OCI-LY7 (cell line): ENCODE results near the gene GMPR2. TPM values are rescaled to one million over a fixed set of nuclear protein-coding genes. Genes with fewer than 3 reads are reported as not detected.

Experiments used
- BruUV-seq: library from RNA; stranded (reverse); fragments of 400-500 nt; replicated peaks from 2 replicates; lab custom pipeline; 2021; lab: Mats Ljungman, UMichigan
- CTCF ChIA-PET: fragments of 300-600 bp; sonication (Branson Sonifier 250); formaldehyde crosslinking; loops from one replicate; lab custom pipeline; 2022; ENCODE audit warnings: antibody characterized with exemption; ENCODE audit not compliant: unreplicated experiment; lab: Charles Lee
- POLR2A ChIA-PET: fragments of 300-600 bp; sonication (Branson Sonifier 250); formaldehyde crosslinking; loops from one replicate; lab custom pipeline; 2022; ENCODE audit warnings: antibody characterized with exemption; lab: Charles Lee
- DNase-seq: peaks from one replicate; pipeline ENCODE4 v3.0.0-alpha.2; 2015; ENCODE audit warnings: low spot score
- H2AFZ ChIP-seq: fragments of 200-600 bp; sonication (generic), shearing (Covaris generic); 2 replicates; pipeline ENCODE4 v1.6.1; 2014; ENCODE audit warnings: mild to moderate bottlenecking, antibody characterized with exemption, low read length, moderate library complexity
- H3K27ac ChIP-seq: fragments of 200-600 bp; sonication (generic); 2 replicates; pipeline ENCODE4 v1.5.1; 2014; ENCODE audit warnings: mixed run types, low read depth, mild to moderate bottlenecking, moderate library complexity, low read length, inconsistent platforms; ENCODE audit not compliant: poor library complexity, severe bottlenecking
- H3K36me3 ChIP-seq: fragments of 200-600 bp; sonication (generic); 2 replicates; pipeline ENCODE4 v1.6.1; 2014; ENCODE audit warnings: mild to moderate bottlenecking, antibody characterized with exemption, low read length, moderate library complexity, mixed read lengths; ENCODE audit not compliant: insufficient read depth
- H3K4me1 ChIP-seq: fragments of 200-600 bp; sonication (generic); 2 replicates; pipeline ENCODE4 v1.5.1; 2014; ENCODE audit warnings: mild to moderate bottlenecking, low read length; ENCODE audit not compliant: insufficient read depth, poor library complexity, severe bottlenecking
- H3K4me2 ChIP-seq: fragments of 200-600 bp; sonication (generic); 2 replicates; pipeline ENCODE4 v1.6.1; 2014; ENCODE audit warnings: mild to moderate bottlenecking, low read length
- H3K4me3 ChIP-seq: fragments of 200-600 bp; sonication (generic); 2 replicates; pipeline ENCODE4 v1.5.1; 2014; ENCODE audit warnings: mild to moderate bottlenecking, low read depth, low read length; ENCODE audit not compliant: poor library complexity, severe bottlenecking
- H3K79me2 ChIP-seq: fragments of 200-600 bp; sonication (generic); 2 replicates; pipeline ENCODE4 v1.6.1; 2016; ENCODE audit warnings: low read depth, mild to moderate bottlenecking, low read length, moderate library complexity, mixed read lengths; ENCODE audit not compliant: insufficient read depth
- H3K9me2 ChIP-seq: fragments of 200-600 bp; sonication (generic); 2 replicates; pipeline ENCODE4 v1.6.1; 2016; ENCODE audit warnings: mild to moderate bottlenecking, low read length, mixed read lengths; ENCODE audit not compliant: insufficient read depth
- H3K9me3 ChIP-seq: fragments of 200-600 bp; sonication (generic); 2 replicates; pipeline ENCODE4 v1.6.1; 2014; ENCODE audit warnings: mild to moderate bottlenecking, mixed run types, low read length, mixed read lengths
- H4K20me1 ChIP-seq: fragments of 200-600 bp; sonication (generic); 2 replicates; pipeline ENCODE4 v1.6.1; 2014; ENCODE audit warnings: mild to moderate bottlenecking, antibody characterized with exemption, low read length, moderate library complexity, mixed read lengths; ENCODE audit not compliant: insufficient read depth
- CTCF ChIP-seq: fragments of 200-600 bp; sonication (generic); conservative IDR thresholded peaks from 2 replicates; pipeline ENCODE4 v1.5.1; 2014; ENCODE audit warnings: mild to moderate bottlenecking, antibody characterized with exemption, low read length, moderate library complexity, mixed read lengths
- EZH2phosphoT487 ChIP-seq: fragments of 200-600 bp; sonication (generic); IDR thresholded peaks from 2 replicates; pipeline ENCODE4 v1.6.1; 2018; ENCODE audit warnings: low read depth, borderline replicate concordance, mild to moderate bottlenecking, mixed run types, antibody characterized with exemption, low read length, moderate library complexity, mixed read lengths
- intact Hi-C: fragments of 100-400 bp; cut with micrococcal nuclease; formaldehyde crosslinking; loops from one replicate; pipeline ENCODE4 v1.10.0; 2022; ENCODE audit not compliant: unreplicated experiment
- total RNA-seq, 2 experiments: library from RNA; depleted of rRNA in 1 of 2; stranded (reverse); fragments of >200 nt in 1 of 2; shearing (Covaris generic) in 1 of 2; gene quantifications; 2 replicates each; pipeline ENCODE4 v1.2.3, GENCODE V29; 2014 to 2022

Gene GMPR2
- total RNA-seq, 2 experiments from 2014 or later, result 51.4 to 62.3 TPM

- no peaks in the 10 kb centered on the region for H4K20me1 ChIP-seq
- no TSS peak for BruUV-seq
These were observed 23.4 kb downstream of the GMPR2 start for GRCh38 chr14:24255931-24256711.

GRCh38 chr14:24256960-24257359 is 24.2 kb downstream of the GMPR2 start:
- Histone ChIP-seq H3K4me1 (no peaks in the 10 kb centered on the region), H4K20me1 (no peaks in the 10 kb centered on the region), H2AFZ (no peak overlapping the region), H3K36me3 (no peaks in the 10 kb centered on the region), H3K4me2 (no peak overlapping the region), H3K27ac (no peak overlapping the region), H3K79me2 (no peaks in the 10 kb centered on the region), H3K4me3 (no peak overlapping the region), H3K9me2 (no peaks in the 10 kb centered on the region), H3K9me3 (no peaks in the 10 kb centered on the region)
- no peak for TF ChIP-seq EZH2phosphoT487
- TF ChIP-seq CTCF, result no peak
- intact Hi-C loops, result no loop called here
- DNase-seq, result no peak
- BruUV-seq, result no TSS peak
- CTCF ChIA-PET, result no interaction called here
- POLR2A ChIA-PET, result interaction anchor here (1.1 kb wide), 1 partner anchor 13 kb away, joined by 3 read pairs; no protein-coding TSS in a partner anchor

More at GRCh38 chr14:24255931-24256711, 23.4 kb downstream of the GMPR2 start:
- Histone ChIP-seq H3K79me2 (no peaks in the 10 kb centered on the region), H3K27ac (no peak overlapping the region), H3K9me3 (no peaks in the 10 kb centered on the region), H2AFZ (no peak overlapping the region), H3K4me1 (no peaks in the 10 kb centered on the region), H3K36me3 (no peaks in the 10 kb centered on the region), H3K4me2 (no peak overlapping the region), H3K4me3 (no peak overlapping the region), H3K9me2 (no peaks in the 10 kb centered on the region)
- no peak for DNase-seq
- ChIA-PET CTCF (no interaction called here), POLR2A (interaction anchor here (1.1 to 1.4 kb wide), 2 partner anchors 14 kb away, joined by 3 read pairs; partner anchors contain the start of gene TINF2)
- TF ChIP-seq EZH2phosphoT487 (no peak), CTCF (no peak)
- intact Hi-C loops, result no loop called here

GRCh38 chr14:24258119-24258518 is 25.4 kb downstream of the GMPR2 start:
- H3K79me2 ChIP-seq, result no peaks in the 10 kb centered on the region
- CTCF ChIA-PET, result no interaction called here
- BruUV-seq, result no TSS peak

More at GRCh38 chr14:24258119-24258518, 25.4 kb downstream of the GMPR2 start:
- H3K27ac ChIP-seq, result no peak overlapping the region
- H2AFZ ChIP-seq, result no peak overlapping the region
- no peaks in the 10 kb centered on the region for H3K4me1 ChIP-seq
- no peak overlapping the region for H3K4me2 ChIP-seq
- H3K9me3 ChIP-seq, result no peaks in the 10 kb centered on the region
- intact Hi-C loops, result no loop called here
- DNase-seq, result no peak
- no peaks in the 10 kb centered on the region for H3K36me3 ChIP-seq
- POLR2A ChIA-PET, result no interaction called here
- H4K20me1 ChIP-seq, result no peaks in the 10 kb centered on the region
- H3K4me3 ChIP-seq, result no peak overlapping the region
- TF ChIP-seq CTCF, result no peak
- no peak for TF ChIP-seq EZH2phosphoT487
- H3K9me2 ChIP-seq, result no peaks in the 10 kb centered on the region
